AG20443 (cell line): ENCODE data around the gene CFL2.
"Not testable (repeated sequence)": the region's sequence is repeated elsewhere in the genome, so short reads cannot be mapped to it uniquely, and the experiment has no call there.

ENCODE experiments used
- DNase-seq: peaks from one replicate; pipeline ENCODE4 v3.0.0; 2012; ENCODE audit warnings: low spot score, mixed read lengths

The CFL2 gene

GRCh38 chr14:34714320-34715126 lies at the start of gene CFL2:
TSS of gene CFL2 (minus strand) at chr14:34714593. CDS start at chr14:34714540, 53 bp downstream.
- DNase-seq: peak; percentile 97

GRCh38 chr14:34755215-34755614 lies 40.8 kb upstream of the CFL2 start:
- no peak for DNase-seq

- no peak for DNase-seq
Measured at GRCh38 chr14:34754687-34755086, 40.3 kb upstream of the CFL2 start.

GRCh38 chr14:34750670-34751069 lies 36.3 kb upstream of the CFL2 start:
- DNase-seq: peak; percentile 58

GRCh38 chr14:34750233-34750632 lies 35.8 kb upstream of the CFL2 start:
- no peak for DNase-seq

- DNase-seq: no peak
Measured at GRCh38 chr14:34749408-34749807, 35.0 kb upstream of the CFL2 start.

- no peak for DNase-seq
Measured at GRCh38 chr14:34742270-34743115, 28.1 kb upstream of the CFL2 start.

- no peak for DNase-seq
Measured at GRCh38 chr14:34741840-34742239, 27.4 kb upstream of the CFL2 start.

GRCh38 chr14:34740139-34740538 lies 25.7 kb upstream of the CFL2 start:
- peak; percentile 32 for DNase-seq

- not testable (repeated sequence) for DNase-seq
Measured at GRCh38 chr14:34737079-34737478, 22.7 kb upstream of the CFL2 start.

GRCh38 chr14:34733245-34733644 lies 18.9 kb upstream of the CFL2 start:
- DNase-seq: peak; percentile 32

GRCh38 chr14:34732802-34733201 lies 18.4 kb upstream of the CFL2 start:
- DNase-seq: no peak

GRCh38 chr14:34723867-34724266 lies 9.5 kb upstream of the CFL2 start:
- DNase-seq: no peak

- DNase-seq: peak; percentile 79
Measured at GRCh38 chr14:34722723-34723545, 8.5 kb upstream of the CFL2 start.

GRCh38 chr14:34721129-34721528 lies 6.7 kb upstream of the CFL2 start:
- no peak for DNase-seq

GRCh38 chr14:34718750-34719304 lies 4.4 kb upstream of the CFL2 start:
- DNase-seq: peak; percentile 29

- no peak for DNase-seq
Measured at GRCh38 chr14:34715127-34715863, 902 bp upstream of the CFL2 start.

- peak; percentile 64 for DNase-seq
Measured at GRCh38 chr14:34713681-34714319, 593 bp downstream of the CFL2 start.

- DNase-seq: no peak
Measured at GRCh38 chr14:34713122-34713680, 1.2 kb downstream of the CFL2 start.
